ENCODE results near the gene NBEA.
"Not testable (repeated sequence)": the region's sequence is repeated elsewhere in the genome, so short reads cannot be mapped to it uniquely, and the experiment has no call there.

NBEA gene

DNA sequence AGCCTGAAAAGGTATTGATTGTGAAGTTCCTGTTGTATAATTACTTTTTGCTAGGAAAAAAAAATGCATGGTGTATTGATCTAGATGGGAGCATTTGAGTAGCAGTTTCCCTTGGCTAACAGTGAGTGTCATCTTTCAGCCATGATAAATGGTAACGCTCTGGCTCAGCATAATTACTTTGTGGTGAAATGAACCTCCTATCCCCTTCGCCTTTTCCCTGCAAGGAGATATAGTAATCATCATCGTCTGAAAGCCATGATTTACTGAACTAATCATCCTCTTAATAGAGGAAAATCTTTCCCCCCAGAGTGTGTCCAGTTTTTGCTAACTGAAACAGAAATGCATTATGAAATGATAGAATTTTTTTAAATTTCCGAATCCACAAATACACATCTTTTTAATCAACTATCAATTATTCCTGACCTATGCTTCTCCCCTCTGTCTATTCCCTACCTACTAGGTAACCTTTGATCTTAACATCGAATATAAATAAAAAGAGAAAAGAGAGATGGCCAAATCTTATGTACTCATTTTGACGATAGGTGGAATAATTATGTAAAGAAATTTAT lies 445.7 kb downstream of the NBEA start:
- DNase-seq (ENCODE audit: low spot score), result no peak

- DNase-seq (ENCODE audit: low spot score), result no peak
These were observed 446.6 kb downstream of the NBEA start for GRCh38 chr13:35388441-35389355.

DNA sequence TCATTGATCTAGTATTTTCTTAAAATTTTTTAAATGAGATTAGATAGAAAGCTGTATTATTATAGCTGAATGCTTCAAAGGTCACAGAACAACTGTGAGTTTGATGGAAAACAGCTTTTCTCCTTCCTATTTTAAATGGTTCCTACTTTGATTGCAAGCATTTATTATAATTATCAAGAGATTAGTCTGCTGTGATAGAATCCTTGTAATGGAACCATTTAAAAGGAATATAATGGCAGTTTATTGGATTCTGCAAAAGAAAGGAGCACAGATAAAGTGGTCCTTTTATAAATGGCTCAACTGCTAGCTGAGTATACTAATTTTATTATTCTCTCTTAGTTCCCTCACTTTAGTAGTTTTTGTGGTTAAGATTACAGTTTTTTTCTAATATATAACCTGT lies 447.5 kb downstream of the NBEA start:
- DNase-seq (ENCODE audit: low spot score), result no peak

DNA sequence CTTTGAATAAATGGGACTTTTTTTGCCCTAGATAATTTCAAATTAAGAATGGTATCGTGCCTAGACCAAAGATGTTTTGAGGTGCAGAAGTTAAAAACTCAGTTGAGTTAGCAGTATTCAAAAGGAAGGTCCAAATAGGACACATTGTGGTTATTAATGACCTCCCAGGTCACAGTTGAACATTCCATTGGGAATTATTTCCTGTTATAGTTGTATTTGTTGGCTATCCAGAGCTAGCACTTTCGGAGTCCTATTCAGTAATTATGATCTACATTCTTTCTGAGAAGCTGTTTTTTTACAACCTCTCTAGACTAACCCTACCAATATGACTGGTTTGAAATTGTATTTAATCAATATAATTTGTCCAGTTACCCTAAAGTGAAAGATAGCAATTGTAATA lies 450.7 kb downstream of the NBEA start:
- DNase-seq (ENCODE audit: low spot score), result no peak

- no peak for DNase-seq (ENCODE audit: low spot score)
These were observed 451.8 kb downstream of the NBEA start for GRCh38 chr13:35393886-35394285.

DNA sequence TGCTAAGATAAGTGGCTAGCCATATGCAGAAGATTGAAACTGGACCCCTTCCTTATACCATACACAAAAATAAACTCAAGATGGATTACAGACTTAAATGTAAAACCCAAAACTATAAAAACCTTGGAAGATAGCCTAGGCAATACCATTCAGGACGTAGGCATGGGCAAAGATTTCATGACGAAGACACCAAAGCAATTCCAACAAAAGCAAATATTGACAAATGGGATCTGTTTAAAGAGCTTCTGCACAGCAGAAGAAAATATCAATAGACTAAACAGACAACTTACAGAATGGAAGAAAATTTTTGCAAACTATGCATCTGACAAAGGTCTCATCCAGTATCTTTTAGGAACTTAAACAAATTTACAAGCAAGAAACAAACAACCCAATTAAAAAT lies 466.2 kb downstream of the NBEA start:
- DNase-seq (ENCODE audit: low spot score), result not testable (repeated sequence)

- no peak for DNase-seq (ENCODE audit: low spot score)
These were observed 469.1 kb downstream of the NBEA start for GRCh38 chr13:35411059-35411744.

GRCh38 chr13:35448465-35448864 lies 506.4 kb downstream of the NBEA start:
- no peak for DNase-seq (ENCODE audit: low spot score)

GRCh38 chr13:35449821-35450220 lies 507.8 kb downstream of the NBEA start:
- DNase-seq (ENCODE audit: low spot score), result no peak

GRCh38 chr13:35455022-35455421 lies 513.0 kb downstream of the NBEA start:
- no peak for DNase-seq (ENCODE audit: low spot score)

DNA sequence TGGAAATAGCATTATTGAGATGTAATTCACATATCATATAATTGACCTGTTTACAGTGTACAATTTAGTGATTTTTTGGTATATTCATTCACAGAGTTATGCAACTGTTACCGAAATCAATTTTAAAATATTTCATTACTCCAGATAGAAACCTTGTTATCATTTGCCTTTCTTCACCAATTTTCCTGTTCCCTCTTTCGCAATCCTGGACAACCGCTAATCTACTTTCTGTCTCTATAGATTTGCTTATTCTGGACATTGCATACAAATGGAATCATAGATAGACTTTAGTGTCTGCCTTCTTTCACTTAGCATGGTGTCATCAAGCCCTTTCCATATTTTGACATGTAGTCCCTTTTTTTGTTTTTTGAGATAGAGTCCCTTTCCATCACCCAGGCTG lies 515.2 kb downstream of the NBEA start:
- no peak for DNase-seq (ENCODE audit: low spot score)

DNA sequence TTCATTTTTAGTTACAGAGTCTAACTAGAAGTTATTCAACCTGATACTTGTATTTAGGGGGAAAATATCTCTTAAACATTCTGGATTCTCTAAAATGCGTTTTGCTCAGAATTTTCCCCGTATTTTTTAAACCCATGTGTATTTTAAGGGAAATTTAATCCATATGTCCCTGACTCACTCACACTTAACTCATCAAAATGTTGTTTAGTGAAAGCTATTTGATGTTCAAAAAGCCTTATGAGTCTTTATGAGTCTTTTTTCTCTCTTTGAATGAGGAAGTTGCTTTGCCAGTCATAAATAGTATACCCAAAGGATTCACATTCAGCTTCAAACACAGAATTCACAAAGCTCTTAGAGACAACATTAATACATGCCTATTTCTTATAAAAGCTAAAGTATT lies 518.0 kb downstream of the NBEA start:
- no peak for DNase-seq (ENCODE audit: low spot score)

DNA sequence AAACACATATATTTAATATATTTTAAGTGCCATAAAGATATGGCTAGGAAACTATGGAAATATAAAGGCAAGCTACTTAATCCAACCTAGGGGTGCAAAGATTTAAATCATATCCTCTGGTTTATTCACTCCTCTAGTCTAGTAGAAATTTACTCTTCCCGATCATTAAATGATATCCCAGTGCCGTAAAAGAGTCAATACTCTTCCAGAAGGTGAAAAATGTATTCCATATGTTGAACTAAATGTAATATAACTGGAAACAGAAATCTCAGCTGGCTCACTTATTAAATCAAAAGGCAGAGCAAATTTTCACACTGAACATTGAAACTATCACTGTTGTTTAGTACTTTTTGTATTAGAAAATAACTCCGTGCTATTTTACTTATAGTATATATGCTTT lies 523.3 kb downstream of the NBEA start:
- no peak for DNase-seq (ENCODE audit: low spot score)

GRCh38 chr13:35468195-35468594 lies 526.1 kb downstream of the NBEA start:
- DNase-seq (ENCODE audit: low spot score), result no peak

- no peak for DNase-seq (ENCODE audit: low spot score)
These were observed 527.9 kb downstream of the NBEA start for GRCh38 chr13:35469806-35470525.

GRCh38 chr13:35470671-35471661 lies 528.9 kb downstream of the NBEA start:
- peak; percentile 69 for DNase-seq (ENCODE audit: low spot score)

- peak; percentile 12 for DNase-seq (ENCODE audit: low spot score)
These were observed 529.7 kb downstream of the NBEA start for GRCh38 chr13:35471706-35472322.

GRCh38 chr13:35472323-35472881 lies 530.3 kb downstream of the NBEA start:
- no peak for DNase-seq (ENCODE audit: low spot score)

DNA sequence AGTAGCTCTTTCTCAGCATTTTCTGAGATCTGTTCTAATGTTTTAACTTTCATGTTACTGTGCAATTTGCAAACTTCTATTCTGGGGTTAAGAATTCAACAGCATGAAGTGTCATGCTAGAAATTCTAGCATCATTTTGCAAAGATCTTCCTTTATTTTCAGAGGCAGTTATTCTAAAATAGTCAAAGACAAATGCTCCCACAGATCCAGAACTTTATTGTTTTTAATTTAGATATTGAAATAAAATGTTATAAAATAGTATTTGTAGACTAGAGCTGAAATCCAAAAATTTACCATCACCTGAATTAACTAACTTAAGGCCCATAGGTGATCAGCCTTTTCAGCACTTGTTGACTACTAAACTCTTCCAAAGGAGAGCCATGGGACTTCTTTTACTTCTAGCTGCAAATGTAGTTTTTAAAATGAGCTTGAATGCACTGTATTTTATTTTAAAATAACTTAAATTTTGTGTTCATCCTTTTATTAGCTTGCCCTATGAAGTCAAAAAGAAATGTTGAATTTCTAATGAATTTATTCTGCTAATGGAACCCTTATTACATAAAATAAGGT lies 531.2 kb downstream of the NBEA start:
- DNase-seq (ENCODE audit: low spot score), result no peak

DNA sequence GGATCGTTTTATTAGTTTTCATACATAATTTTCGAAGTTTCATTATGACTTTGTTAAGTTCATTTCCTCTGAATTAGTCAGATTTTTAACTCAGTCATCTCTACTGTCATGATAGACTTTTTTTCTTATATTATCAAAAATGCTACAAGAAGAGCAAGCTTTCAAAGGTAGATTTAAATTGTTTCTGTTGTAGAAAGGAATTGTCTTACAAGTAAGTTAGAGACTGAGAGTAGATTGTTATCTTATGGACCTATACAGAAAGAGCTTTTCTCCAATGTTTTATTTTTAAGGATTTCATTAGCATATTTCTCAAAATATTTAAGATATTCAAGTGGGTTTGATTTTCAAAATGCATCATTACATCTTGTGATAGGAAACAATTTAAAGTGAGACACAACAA lies 531.7 kb downstream of the NBEA start:
- DNase-seq (ENCODE audit: low spot score), result no peak
